K562 (cell line): ENCODE data around the gene TMTC2. TPM values are rescaled to one million over a fixed set of nuclear protein-coding genes. Genes with fewer than 3 reads are reported as not detected.

Experiments used
- ATAC-seq: fragments of 200-7000 bp; cut with Tn5 transposase; 3 replicates; pipeline ENCODE4 v1.9.1; 2020; ENCODE audit warnings: moderate library complexity
- BruUV-seq: library from RNA; stranded (reverse); fragments of 400-500 nt; replicated peaks from 2 replicates; lab custom pipeline; 2021; lab: Mats Ljungman, UMichigan
- CTCF ChIA-PET: fragments of 300-600 bp; formaldehyde crosslinking; extraction: SDS; loops from one replicate; lab custom pipeline; 2021; ENCODE audit warnings: low intra/inter-chr PET ratio; lab: Yijun Ruan, JAX
- POLR2A ChIA-PET: fragments of 300-600, 350-650 bp; sonication (Branson Sonifier 250); formaldehyde crosslinking; extraction: SDS; loops from one replicate; lab custom pipeline; 2021; ENCODE audit warnings: antibody characterized with exemption, inconsistent platforms; lab: Yijun Ruan, JAX
- DNase-seq, 4 experiments: peaks; one replicate each; pipeline versions ENCODE4 v3.0.0 to v3.0.0-alpha.2; 2011 to 2018; ENCODE audit warnings: low spot score in 3 of 4, mixed read lengths in 3 of 4; ENCODE audit errors: extremely low read depth in 1 of 4
- FAIRE-seq: peaks from 2 replicates; lab custom pipeline; 2011; peaks lifted over from hg19 to GRCh38; lab: Jason Lieb, UNC
- H2AFZ ChIP-seq: 2 replicates; pipeline ENCODE4 v1.6.0; 2011; ENCODE audit warnings: low read depth, low read length, control low read depth, inconsistent platforms
- H3K27ac ChIP-seq: fragments of 200-600 bp; 3 replicates; pipeline ENCODE4 v1.8.0; 2011; ENCODE audit warnings: low read depth, mild to moderate bottlenecking, control low read depth, inconsistent platforms, low read length, moderate library complexity, mixed read lengths; ENCODE audit errors: extremely low read depth
- H3K27me3 ChIP-seq, 2 experiments: fragments of 300-600 bp in 1 of 2; 2 replicates in 1 of 2; 3 replicates in 1 of 2; pipeline versions ENCODE4 v1.6.0 to v1.8.0; 2011; ENCODE audit warnings: inconsistent platforms in 2 of 2, low read length in 2 of 2, mild to moderate bottlenecking in 1 of 2, mixed read lengths in 1 of 2, moderate library complexity in 1 of 2; ENCODE audit not compliant: control insufficient read depth in 2 of 2, insufficient read depth in 2 of 2
- H3K36me3 ChIP-seq: fragments of 300-600 bp; 3 replicates; pipeline ENCODE4 v1.8.0; 2011; ENCODE audit warnings: mild to moderate bottlenecking, low read length, inconsistent platforms; ENCODE audit not compliant: control insufficient read depth, insufficient read depth
- H3K4me1 ChIP-seq, 2 experiments: fragments of 200-600 bp in 1 of 2; replicated peaks in 1 of 2; 2 replicates in 1 of 2; 3 replicates in 1 of 2; pipeline versions ENCODE4 v1.5.1 to v1.8.0; 2011; ENCODE audit warnings: inconsistent platforms in 2 of 2, low read length in 2 of 2, mild to moderate bottlenecking in 1 of 2, mixed read lengths in 1 of 2, moderate library complexity in 1 of 2; ENCODE audit not compliant: control insufficient read depth in 2 of 2, insufficient read depth in 2 of 2
- H3K4me2 ChIP-seq: 2 replicates; pipeline ENCODE4 v1.6.1; 2011; ENCODE audit warnings: low read length, control low read depth, inconsistent platforms, mixed read lengths; ENCODE audit not compliant: insufficient read depth
- H3K4me3 ChIP-seq: fragments of 200-600 bp; sonication (generic), shearing (Covaris generic); 2 replicates; pipeline ENCODE4 v1.5.1; 2016; ENCODE audit warnings: control low read depth, inconsistent platforms
- H3K79me2 ChIP-seq: fragments of 200-600 bp; 3 replicates; pipeline ENCODE4 v1.8.0; 2011; ENCODE audit warnings: low read length, inconsistent platforms; ENCODE audit not compliant: control insufficient read depth, insufficient read depth
- H3K9ac ChIP-seq, 2 experiments: 2 replicates each; pipeline versions ENCODE4 v1.6.0 to v1.6.1; 2011; ENCODE audit warnings: low read depth in 2 of 2, low read length in 2 of 2, control low read depth in 1 of 2, inconsistent platforms in 1 of 2, mild to moderate bottlenecking in 1 of 2, mixed read lengths in 1 of 2; ENCODE audit not compliant: insufficient read depth in 1 of 2
- H3K9me1 ChIP-seq: one replicate; pipeline ENCODE4 v1.6.0; 2011; ENCODE audit warnings: inconsistent platforms, mild to moderate bottlenecking, low read length, moderate library complexity; ENCODE audit not compliant: control insufficient read depth, insufficient read depth
- H3K9me3 ChIP-seq: replicated peaks from 2 replicates; pipeline ENCODE4 v1.5.1; 2011; ENCODE audit warnings: low read depth, low read length, inconsistent platforms; ENCODE audit not compliant: control insufficient read depth, insufficient read depth
- H4K20me1 ChIP-seq: replicated peaks from 2 replicates; pipeline ENCODE4 v1.6.1; 2011; ENCODE audit warnings: low read length, inconsistent platforms, mixed read lengths; ENCODE audit not compliant: control insufficient read depth, insufficient read depth
- BRCA1 ChIP-seq, 2 experiments: fragments of 450-650 bp in 1 of 2; sonication (generic) in 1 of 2; formaldehyde crosslinking in 1 of 2; IDR thresholded peaks; 2 replicates each; pipeline versions ENCODE4 v1.5.0 to v1.6.1; 2017 to 2020; ENCODE audit warnings: mild to moderate bottlenecking in 1 of 2, missing genetic modification reagents in 1 of 2
- DNMT1 ChIP-seq: fragments of 450-650 bp; IDR thresholded peaks from 2 replicates; pipeline ENCODE4 v1.6.1; 2016; ENCODE audit warnings: antibody characterized with exemption, mild to moderate bottlenecking
- EHMT2 ChIP-seq: fragments of 450-650 bp; IDR thresholded peaks from 2 replicates; pipeline ENCODE4 v1.6.1; 2018; ENCODE audit warnings: antibody characterized with exemption
- GTF3C2 ChIP-seq: IDR thresholded peaks from 3 replicates; pipeline ENCODE4 v1.6.1; 2011; ENCODE audit warnings: borderline replicate concordance, mild to moderate bottlenecking, moderate library complexity; ENCODE audit not compliant: insufficient read length; ENCODE audit errors: extremely low read depth
- IRF2 ChIP-seq: sonication (generic); formaldehyde crosslinking; IDR thresholded peaks from 2 replicates; pipeline ENCODE4 v1.8.1; 2022; ENCODE audit warnings: mild to moderate bottlenecking, missing genetic modification reagents
- OTX1 ChIP-seq: fragments of 450-650 bp; formaldehyde crosslinking; IDR thresholded peaks from 2 replicates; pipeline ENCODE4 v1.4.0; 2022; ENCODE audit warnings: mild to moderate bottlenecking
- PTTG1 ChIP-seq: fragments of 450-650 bp; IDR thresholded peaks from 2 replicates; pipeline ENCODE4 v1.6.1; 2016; ENCODE audit warnings: low read depth, mild to moderate bottlenecking, missing genetic modification characterization, missing compliant biosample characterization
- REST ChIP-seq, 2 experiments: fragments of 450-650 bp; formaldehyde crosslinking in 1 of 2; IDR thresholded peaks; 2 replicates each; pipeline versions ENCODE4 v1.4.0 to v1.6.1; 2014 to 2020; ENCODE audit warnings: mild to moderate bottlenecking in 2 of 2, borderline replicate concordance in 1 of 2, low read depth in 1 of 2
- STAT5B ChIP-seq: fragments of 250-450 bp; sonication (Bioruptor Pico); IDR thresholded peaks from 2 replicates; pipeline ENCODE4 v1.8.0; 2021; ENCODE audit warnings: mild to moderate bottlenecking, inconsistent platforms
- ZNF143 ChIP-seq: sonication (generic); formaldehyde crosslinking; IDR thresholded peaks from 2 replicates; pipeline ENCODE4 v1.9.0; 2022; ENCODE audit warnings: mild to moderate bottlenecking, missing genetic modification reagents
- ZNF263 ChIP-seq: sonication (generic); formaldehyde crosslinking; IDR thresholded peaks from 2 replicates; pipeline ENCODE4 v1.8.0; 2022; ENCODE audit warnings: mild to moderate bottlenecking, missing genetic modification reagents, borderline replicate concordance
- WGBS: fragments of 100-300 bp; shearing (Covaris generic); methylation state at CpG from one replicate; pipeline ENCODE4 v1.1.6; 2016; ENCODE audit warnings: low coverage, mixed read lengths; ENCODE audit not compliant: insufficient coverage; ENCODE audit errors: missing lambda C conversion rate; 5-methylcytosine and 5-hydroxymethylcytosine counted together
- in situ Hi-C: fragments of 300-500 bp; cut with MboI; formaldehyde crosslinking; loops from 4 replicates; pipeline ENCODE4 v1.15.0; 2018; ENCODE audit warnings: inconsistent platforms, mixed read lengths
- intact Hi-C: fragments of 100-400 bp; cut with micrococcal nuclease; formaldehyde crosslinking; loops from 2 replicates; pipeline ENCODE4 v1.14.2; 2022
- polyA plus RNA-seq, 8 experiments: library from polyadenylated mRNA; depleted of rRNA in 4 of 8; stranded (reverse) in 5 of 8; unstranded in 3 of 8; fragments of >200 nt; fragmentation: Nextera tagmentation in 2 of 8; fragmentation: Illumina TruSeq in 1 of 8; extraction: Ambion mirVana in 2 of 8; extraction: Trizol in 1 of 8; gene quantifications; 2 replicates each; pipeline versions ENCODE4 v1.2.1 to v1.2.3, GENCODE V29; 2011 to 2014; ENCODE audit warnings: inconsistent platforms in 1 of 8, missing spikeins in 1 of 8
- total RNA-seq, 7 experiments: library from RNA; depleted of rRNA in 6 of 7; stranded (reverse); fragments of >200 nt in 6 of 7; fragmentation: Illumina TruSeq in 2 of 7; extraction: Trizol in 2 of 7; gene quantifications; 2 replicates each; pipeline versions ENCODE4 v1.2.1 to v1.2.3, GENCODE V29; 2011 to 2021; ENCODE audit warnings: low replicate concordance in 1 of 7

The TMTC2 gene
- total and polyA plus RNA-seq, 9 of the 15 experiments (the other 6 are each of a cell fraction or from before 2014, with no cell fraction given) = 0.29 to 1.1 (median 0.55) TPM

- no peak for TF ChIP-seq GTF3C2
- TF ChIP-seq PTTG1 (tag) = no peak
- TF ChIP-seq OTX1 (CRISPR knock-in tag) = no peak
- TF ChIP-seq STAT5B (CRISPR knock-in tag) = no peak
- TF ChIP-seq DNMT1 = no peak
- TF ChIP-seq BRCA1 (IDR thresholded peaks at IDR 0.05) = no peak
- TF ChIP-seq BRCA1 (CRISPR knock-in tag; IDR thresholded peaks at IDR 0.05) = no peak
- TF ChIP-seq ZNF143 (CRISPR knock-in tag) = no peak
- TF ChIP-seq ZNF263 = no peak
- TF ChIP-seq EHMT2 = no peak
Observed at GRCh38 chr12:82866227-82866775, 179.6 kb downstream of the TMTC2 start (continued).

GRCh38 chr12:82866946-82867345, 180.2 kb downstream of the TMTC2 start:
- Histone ChIP-seq H2AFZ (no peak overlapping the region), H3K36me3 (no peaks in the 10 kb centered on the region), H3K9ac (no peak overlapping the region), H3K4me2 (no peak overlapping the region), H4K20me1 (no peaks in the 10 kb centered on the region), H3K27ac (no peak overlapping the region), H3K27me3 (no peaks in the 10 kb centered on the region), H3K9me1 (no peaks in the 10 kb centered on the region), H3K4me1 (no peaks in the 10 kb centered on the region), H3K4me3 (no peak overlapping the region), H3K79me2 (no peaks in the 10 kb centered on the region), H3K9me3 (no peaks in the 10 kb centered on the region)
- POLR2A ChIA-PET = no interaction called here
- no peak for ATAC-seq
- no peak for DNase-seq
- intact Hi-C loops (no loop called here), in situ Hi-C loops (no loop called here)
- CTCF ChIA-PET = no interaction called here
- no peak for FAIRE-seq
- no TSS peak for BruUV-seq
- 0% methylated on average over 3 of the region's 3 CpGs for WGBS
- no peak for TF ChIP-seq REST (IDR thresholded peaks at IDR 0.05; ENCODE audit: borderline replicate concordance)
- no peak for TF ChIP-seq REST (CRISPR knock-in tag; IDR thresholded peaks at IDR 0.05; ENCODE audit: low read depth)
- TF ChIP-seq IRF2 = no peak
